Measurements from ENCODE around the gene NUP85. TPM values are rescaled to one million over a fixed set of nuclear protein-coding genes. Genes with fewer than 3 reads are reported as not detected.

Gene NUP85
- total and polyA plus RNA-seq, 2 experiments from 2014 or later = 59.4 to 114 TPM

DNA sequence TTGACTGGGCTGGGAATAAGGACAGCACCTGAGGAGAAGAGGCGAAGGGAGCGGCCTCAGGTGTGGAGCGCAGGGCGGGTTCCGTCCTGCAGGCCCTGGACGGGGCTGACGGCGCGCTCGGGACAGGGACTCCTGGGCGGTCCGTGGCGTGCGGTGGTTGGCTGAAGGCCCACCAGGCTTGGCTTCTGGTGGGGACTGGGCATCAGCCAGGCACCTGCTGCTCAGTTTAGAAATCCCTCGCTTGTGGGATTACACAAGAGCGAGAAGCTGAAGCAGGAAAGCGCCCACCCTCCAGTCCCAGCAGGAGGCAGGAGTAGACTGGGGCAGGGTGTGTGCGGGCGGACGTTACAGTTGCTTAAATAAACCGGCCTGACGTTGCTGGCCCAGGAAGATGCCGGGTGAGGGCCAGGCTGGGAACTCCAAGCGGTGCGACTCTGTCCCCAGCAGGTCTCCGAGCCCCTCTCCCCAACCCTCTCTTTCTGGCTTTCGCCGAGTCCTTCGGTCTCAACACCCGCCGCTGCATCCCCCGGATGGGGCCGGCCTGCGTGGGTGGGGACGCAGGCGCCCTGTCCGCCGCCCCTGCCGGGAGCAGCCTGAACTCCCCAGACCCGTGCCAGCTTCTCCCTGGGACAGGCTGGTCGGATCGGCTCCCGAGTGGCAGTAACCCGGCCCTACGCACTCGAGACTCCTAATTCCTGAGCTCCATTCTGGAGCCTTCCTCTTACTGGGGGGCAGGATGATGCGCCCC is 64.9 kb downstream of the NUP85 start:
- peak overlapping the region; percentile 66 for H3K27ac ChIP-seq (ENCODE audit: low read depth)
- Mint-ChIP-seq H3K36me3 (ENCODE audit: low read depth) (peaks cover 31% of the 10 kb centered on the region), H3K4me3 (peak overlapping the region; percentile 81), H3K4me1 (peaks cover 21% of the 10 kb centered on the region), H3K27me3 (ENCODE audit: insufficient read depth, low read depth, poor library complexity) (peaks cover 17% of the 10 kb centered on the region), H3K27ac (no peak overlapping the region), H3K9me3 (no peaks in the 10 kb centered on the region)
- peak overlapping the region; percentile 99 for H3K4me2 ChIP-seq
- no peaks in the 10 kb centered on the region for H3K79me2 ChIP-seq (replicated peaks; ENCODE audit: insufficient read depth)
- peak; percentile 48 for ATAC-seq
- no peaks in the 10 kb centered on the region; the same call in 1 of the 2 replicates for H4K20me1 ChIP-seq (replicated peaks; ENCODE audit: insufficient read depth)
- H3K4me1 ChIP-seq (ENCODE audit: insufficient read depth) = peaks cover 10% of the 10 kb centered on the region
- no peaks in the 10 kb centered on the region for H3K9me2 ChIP-seq (ENCODE audit: insufficient read depth)
- DNase-seq (ENCODE audit: low spot score) = peak; percentile 80
- H3K4me3 ChIP-seq = peak overlapping the region; percentile 99
- TF ChIP-seq CTCF (conservative IDR thresholded peaks at IDR 0.05; ENCODE audit: low read depth in 2 of 2) = peak in 1 of 2 experiments; percentile 49; a peak in 2 of 4 replicates
- TF ChIP-seq ETS1 (IDR thresholded peaks at IDR 0.05) = no peak
- TF ChIP-seq JUNB (IDR thresholded peaks at IDR 0.05; ENCODE audit: unreplicated experiment) = no peak
- TF ChIP-seq ZNF114 (CRISPR knock-in tag; IDR thresholded peaks at IDR 0.05) = no peak
- H3F3A ChIP-seq (replicated peaks; ENCODE audit: low read depth) = peaks cover 47% of the 10 kb centered on the region
- H3K36me3 ChIP-seq (ENCODE audit: insufficient read depth) = peaks cover 8% of the 10 kb centered on the region; the same call in 1 of the 2 replicates
- H2AFZ ChIP-seq = peak overlapping the region; percentile 94
- H3K27me3 ChIP-seq (ENCODE audit: insufficient read depth) = no peaks in the 10 kb centered on the region

DNA sequence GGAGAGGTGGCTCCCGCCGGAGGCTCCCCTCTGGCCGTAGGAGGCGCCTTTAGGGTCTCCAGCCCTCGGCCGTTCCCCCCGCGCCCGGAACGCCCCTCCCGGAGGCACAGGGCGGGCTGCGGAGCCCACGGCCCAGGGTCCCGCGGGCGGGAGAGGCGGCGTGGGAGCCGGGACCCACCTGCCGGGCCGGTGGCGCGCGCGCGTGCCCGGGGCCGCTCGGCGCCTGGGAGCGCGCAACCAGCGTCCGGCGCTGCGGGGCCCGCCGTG is 65.4 kb downstream of the NUP85 start, which contains the start of gene MIF4GD:
Gene MIF4GD, minus strand, starts transcription at position 266 of the 267 bp plus-strand sequence. CDS start 1,036 bp downstream, outside the sequence.
- peaks cover 10% of the 10 kb centered on the region for H3K4me1 ChIP-seq (ENCODE audit: insufficient read depth)
- H3K27me3 ChIP-seq (ENCODE audit: insufficient read depth) = no peaks in the 10 kb centered on the region
- ATAC-seq (no peak), DNase-seq (ENCODE audit: low spot score) (no peak)
- H3F3A ChIP-seq (replicated peaks; ENCODE audit: low read depth) = peaks cover 42% of the 10 kb centered on the region
- H3K9me2 ChIP-seq (ENCODE audit: insufficient read depth) = no peaks in the 10 kb centered on the region
- TF ChIP-seq, protein P1, sequence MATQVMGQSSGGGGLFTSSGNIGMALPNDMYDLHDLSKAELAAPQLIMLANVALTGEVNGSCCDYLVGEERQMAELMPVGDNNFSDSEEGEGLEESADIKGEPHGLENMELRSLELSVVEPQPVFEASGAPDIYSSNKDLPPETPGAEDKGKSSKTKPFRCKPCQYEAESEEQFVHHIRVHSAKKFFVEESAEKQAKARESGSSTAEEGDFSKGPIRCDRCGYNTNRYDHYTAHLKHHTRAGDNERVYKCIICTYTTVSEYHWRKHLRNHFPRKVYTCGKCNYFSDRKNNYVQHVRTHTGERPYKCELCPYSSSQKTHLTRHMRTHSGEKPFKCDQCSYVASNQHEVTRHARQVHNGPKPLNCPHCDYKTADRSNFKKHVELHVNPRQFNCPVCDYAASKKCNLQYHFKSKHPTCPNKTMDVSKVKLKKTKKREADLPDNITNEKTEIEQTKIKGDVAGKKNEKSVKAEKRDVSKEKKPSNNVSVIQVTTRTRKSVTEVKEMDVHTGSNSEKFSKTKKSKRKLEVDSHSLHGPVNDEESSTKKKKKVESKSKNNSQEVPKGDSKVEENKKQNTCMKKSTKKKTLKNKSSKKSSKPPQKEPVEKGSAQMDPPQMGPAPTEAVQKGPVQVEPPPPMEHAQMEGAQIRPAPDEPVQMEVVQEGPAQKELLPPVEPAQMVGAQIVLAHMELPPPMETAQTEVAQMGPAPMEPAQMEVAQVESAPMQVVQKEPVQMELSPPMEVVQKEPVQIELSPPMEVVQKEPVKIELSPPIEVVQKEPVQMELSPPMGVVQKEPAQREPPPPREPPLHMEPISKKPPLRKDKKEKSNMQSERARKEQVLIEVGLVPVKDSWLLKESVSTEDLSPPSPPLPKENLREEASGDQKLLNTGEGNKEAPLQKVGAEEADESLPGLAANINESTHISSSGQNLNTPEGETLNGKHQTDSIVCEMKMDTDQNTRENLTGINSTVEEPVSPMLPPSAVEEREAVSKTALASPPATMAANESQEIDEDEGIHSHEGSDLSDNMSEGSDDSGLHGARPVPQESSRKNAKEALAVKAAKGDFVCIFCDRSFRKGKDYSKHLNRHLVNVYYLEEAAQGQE (IDR thresholded peaks at IDR 0.05; ENCODE audit: unreplicated experiment) = no peak
- TF ChIP-seq POLR2AphosphoS5 (IDR thresholded peaks at IDR 0.05; ENCODE audit: low read depth) (peak; percentile 44; the same call in 1 of the 2 replicates), ZNF114 (CRISPR knock-in tag; IDR thresholded peaks at IDR 0.05) (no peak), CTCF (conservative IDR thresholded peaks at IDR 0.05; ENCODE audit: low read depth in 2 of 2) (no peak), NANOG (IDR thresholded peaks at IDR 0.05; ENCODE audit: borderline replicate concordance) (no peak)
- H3K4me2 ChIP-seq = peak within 1 kb of the TSS; percentile 99
- H3K36me3 ChIP-seq (ENCODE audit: insufficient read depth) = peaks cover 6% of the 10 kb centered on the region; the same call in 1 of the 2 replicates
- no peaks in the 10 kb centered on the region; the same call in 1 of the 2 replicates for H4K20me1 ChIP-seq (replicated peaks; ENCODE audit: insufficient read depth)
- no peaks in the 10 kb centered on the region for H3K79me2 ChIP-seq (replicated peaks; ENCODE audit: insufficient read depth)
- peak within 1 kb of the TSS; percentile 99 for H3K4me3 ChIP-seq
- Mint-ChIP-seq H3K27me3 (ENCODE audit: insufficient read depth, low read depth, poor library complexity) (peaks cover 17% of the 10 kb centered on the region), H3K27ac (no peak within 1 kb of the TSS), H3K4me3 (peak within 1 kb of the TSS; percentile 81), H3K36me3 (ENCODE audit: low read depth) (peaks cover 28% of the 10 kb centered on the region), H3K9me3 (no peaks in the 10 kb centered on the region), H3K4me1 (peaks cover 21% of the 10 kb centered on the region)
- H3K27ac ChIP-seq (ENCODE audit: low read depth) = peak within 1 kb of the TSS; percentile 66
- peak within 1 kb of the TSS; percentile 98 for H2AFZ ChIP-seq

Measured in GM23338 (cell line).